Stimulated activated naive CD8-positive, alpha-beta T cell treated with anti-CD3 and anti-CD28 coated beads, Interleukin-15, amount 100 ng/mL, for 72 hours (primary cell): ENCODE data around the gene NR2F1-AS1.

Experiments
- ATAC-seq: fragments of 150-1000 bp; cut with Tn5 transposase; 2 replicates; pipeline ENCODE4 v1.10.0; 2021; ENCODE audit warnings: mild to moderate bottlenecking, moderate library complexity
- DNase-seq, 2 donors: peaks; one replicate each; pipeline ENCODE4 v3.0.0; 2021 to 2022
- H3K27ac Mint-ChIP-seq, 2 donors: one replicate each; pipeline ENCODE4 v1.8.0; 2022; ENCODE audit warnings: mild to moderate bottlenecking in 2 of 2, mixed read lengths in 2 of 2, moderate library complexity in 2 of 2
- H3K27me3 Mint-ChIP-seq: one replicate; pipeline ENCODE4 v1.8.0; 2022; ENCODE audit warnings: mixed read lengths
- H3K4me1 Mint-ChIP-seq: one replicate; pipeline ENCODE4 v1.8.0; 2022; ENCODE audit warnings: mild to moderate bottlenecking, mixed read lengths
- H3K4me3 Mint-ChIP-seq, 2 donors: one replicate each; pipeline ENCODE4 v1.8.0; 2022; ENCODE audit warnings: mild to moderate bottlenecking in 2 of 2, mixed read lengths in 2 of 2, moderate library complexity in 1 of 2
- H3K9me3 Mint-ChIP-seq, 2 donors: one replicate each; pipeline ENCODE4 v1.8.0; 2022; ENCODE audit warnings: mixed read lengths in 2 of 2

NR2F1-AS1 gene

GRCh38 chr5:93596676-93597490 is 15.9 kb upstream of the NR2F1-AS1 start:
- Mint-ChIP-seq H3K4me3 (no peak overlapping the region), H3K4me1 (peaks cover 41% of the 10 kb centered on the region), H3K9me3 (no peaks in the 10 kb centered on the region), H3K27ac (no peak overlapping the region), H3K27me3 (no peaks in the 10 kb centered on the region)
- no peak for DNase-seq
- ATAC-seq, result peak; percentile 40

GRCh38 chr5:93596310-93596675 is 15.3 kb upstream of the NR2F1-AS1 start:
- peaks cover 35% of the 10 kb centered on the region for H3K4me1 Mint-ChIP-seq
- no peak overlapping the region for H3K27ac Mint-ChIP-seq
- no peaks in the 10 kb centered on the region for H3K27me3 Mint-ChIP-seq
- no peak for ATAC-seq
- DNase-seq, result no peak
- H3K9me3 Mint-ChIP-seq, result no peaks in the 10 kb centered on the region
- peak overlapping the region in 1 of 2 donors; percentile 35 for H3K4me3 Mint-ChIP-seq

GRCh38 chr5:93595420-93596147 is 14.6 kb upstream of the NR2F1-AS1 start:
- Mint-ChIP-seq H3K4me1 (peaks cover 34% of the 10 kb centered on the region), H3K4me3 (peak overlapping the region; percentile 56 to 63), H3K27me3 (no peaks in the 10 kb centered on the region), H3K27ac (no peak overlapping the region), H3K9me3 (no peaks in the 10 kb centered on the region)
- peak; percentile 41 for ATAC-seq
- DNase-seq, result no peak

GRCh38 chr5:93594591-93595419 is 13.8 kb upstream of the NR2F1-AS1 start:
- H3K4me1 Mint-ChIP-seq, result peaks cover 34% of the 10 kb centered on the region
- H3K27me3 Mint-ChIP-seq, result peaks cover 8% of the 10 kb centered on the region
- H3K4me3 Mint-ChIP-seq, result peak overlapping the region; percentile 56 to 63
- H3K9me3 Mint-ChIP-seq, result no peaks in the 10 kb centered on the region
- DNase-seq, result no peak
- H3K27ac Mint-ChIP-seq, result no peak overlapping the region
- no peak for ATAC-seq

- no peak overlapping the region for H3K27ac Mint-ChIP-seq
- H3K9me3 Mint-ChIP-seq, result peaks cover 0 to 5% of the 10 kb centered on the region in 2 donors
- ATAC-seq (no peak), DNase-seq (no peak)
- peaks cover 20% of the 10 kb centered on the region for H3K27me3 Mint-ChIP-seq
- peaks cover 38% of the 10 kb centered on the region for H3K4me1 Mint-ChIP-seq
- peak overlapping the region; percentile 1 to 43 for H3K4me3 Mint-ChIP-seq
Measured at GRCh38 chr5:93593476-93594131, 12.6 kb upstream of the NR2F1-AS1 start.

- peaks cover 27% of the 10 kb centered on the region for H3K27me3 Mint-ChIP-seq
- H3K4me1 Mint-ChIP-seq, result peaks cover 45% of the 10 kb centered on the region
- H3K27ac Mint-ChIP-seq, result no peak overlapping the region
- H3K9me3 Mint-ChIP-seq, result peaks cover 0 to 6% of the 10 kb centered on the region in 2 donors
- ATAC-seq (no peak), DNase-seq (no peak)
- no peak overlapping the region for H3K4me3 Mint-ChIP-seq
Measured at GRCh38 chr5:93592883-93593282, 11.9 kb upstream of the NR2F1-AS1 start.

GRCh38 chr5:93591323-93591945 is 10.4 kb upstream of the NR2F1-AS1 start:
- Mint-ChIP-seq H3K4me3 (no peak overlapping the region), H3K4me1 (peaks cover 45% of the 10 kb centered on the region), H3K27ac (no peak overlapping the region), H3K27me3 (peaks cover 35% of the 10 kb centered on the region), H3K9me3 (peaks cover 0 to 6% of the 10 kb centered on the region in 2 donors)
- ATAC-seq (no peak), DNase-seq (no peak)

- Mint-ChIP-seq H3K27me3 (peaks cover 44% of the 10 kb centered on the region), H3K9me3 (peaks cover 0 to 6% of the 10 kb centered on the region in 2 donors), H3K4me3 (no peak overlapping the region), H3K27ac (no peak overlapping the region), H3K4me1 (peaks cover 43% of the 10 kb centered on the region)
- DNase-seq (no peak), ATAC-seq (no peak)
Measured at GRCh38 chr5:93590493-93590892, 9.5 kb upstream of the NR2F1-AS1 start.

- ATAC-seq (no peak), DNase-seq (no peak)
- Mint-ChIP-seq H3K4me3 (no peak overlapping the region), H3K9me3 (peaks cover 0 to 6% of the 10 kb centered on the region in 2 donors), H3K4me1 (peaks cover 38% of the 10 kb centered on the region), H3K27ac (no peak overlapping the region), H3K27me3 (peaks cover 47% of the 10 kb centered on the region)
Measured at GRCh38 chr5:93589829-93590215, 8.8 kb upstream of the NR2F1-AS1 start.

GRCh38 chr5:93589152-93589828 is 8.3 kb upstream of the NR2F1-AS1 start:
- ATAC-seq (no peak), DNase-seq (no peak)
- Mint-ChIP-seq H3K4me3 (no peak overlapping the region), H3K4me1 (peaks cover 34% of the 10 kb centered on the region), H3K9me3 (peaks cover 0 to 6% of the 10 kb centered on the region in 2 donors), H3K27ac (no peak overlapping the region), H3K27me3 (peaks cover 47% of the 10 kb centered on the region)

GRCh38 chr5:93588352-93589151 is 7.5 kb upstream of the NR2F1-AS1 start:
- no peak for DNase-seq
- no peak overlapping the region for H3K27ac Mint-ChIP-seq
- H3K27me3 Mint-ChIP-seq, result peaks cover 47% of the 10 kb centered on the region
- H3K9me3 Mint-ChIP-seq, result peaks cover 0 to 6% of the 10 kb centered on the region in 2 donors
- peak overlapping the region; percentile 64 to 71 for H3K4me3 Mint-ChIP-seq
- ATAC-seq, result peak; percentile 15
- H3K4me1 Mint-ChIP-seq, result peaks cover 30% of the 10 kb centered on the region

- DNase-seq (no peak), ATAC-seq (peak; percentile 8)
- peaks cover 47% of the 10 kb centered on the region for H3K27me3 Mint-ChIP-seq
- peaks cover 0 to 6% of the 10 kb centered on the region in 2 donors for H3K9me3 Mint-ChIP-seq
- peak overlapping the region; percentile 53 to 71 for H3K4me3 Mint-ChIP-seq
- peak overlapping the region in 1 of 2 donors; percentile 57 for H3K27ac Mint-ChIP-seq
- peaks cover 28% of the 10 kb centered on the region for H3K4me1 Mint-ChIP-seq
Measured at GRCh38 chr5:93587597-93588351, 6.8 kb upstream of the NR2F1-AS1 start.
